IPS DF 6.9 (cell line): ENCODE measurements around the gene DHX9.
"Not testable (repeated sequence)": the region's sequence is repeated elsewhere in the genome, so short reads cannot be mapped to it uniquely, and the experiment has no call there.

ENCODE experiments used
- DNase-seq: peaks from one replicate; pipeline ENCODE4 v3.0.0-alpha.2; 2013; ENCODE audit warnings: low read depth, low spot score
- H3K27ac ChIP-seq: one replicate; pipeline ENCODE4 v1.5.1; 2013; ENCODE audit warnings: low read length, control low read depth
- H3K27me3 ChIP-seq: 2 replicates; pipeline ENCODE4 v1.6.1; 2013; ENCODE audit warnings: mild to moderate bottlenecking, low read length; ENCODE audit not compliant: control insufficient read depth, insufficient read depth
- H3K36me3 ChIP-seq: 2 replicates; pipeline ENCODE4 v1.6.1; 2013; ENCODE audit warnings: low read length; ENCODE audit not compliant: control insufficient read depth, insufficient read depth
- H3K4me1 ChIP-seq: 2 replicates; pipeline ENCODE4 v1.6.1; 2013; ENCODE audit warnings: low read length; ENCODE audit not compliant: control insufficient read depth, insufficient read depth
- H3K4me3 ChIP-seq: 2 replicates; pipeline ENCODE4 v1.5.1; 2013; ENCODE audit warnings: mild to moderate bottlenecking, low read length
- H3K9me3 ChIP-seq: 2 replicates; pipeline ENCODE4 v1.6.1; 2013; ENCODE audit warnings: low read length, inconsistent platforms; ENCODE audit not compliant: control insufficient read depth, insufficient read depth
- WGBS: extraction: QIAGEN DNeasy Blood & Tissue Kit; methylation state at CpG from one replicate; pipeline ENCODE4 v1.1.7; 2013; ENCODE audit warnings: mixed read lengths, missing lambda C conversion rate; ENCODE audit not compliant: insufficient read length, insufficient coverage; 5-methylcytosine and 5-hydroxymethylcytosine counted together

The DHX9 gene

GRCh38 chr1:182886985-182887384 is 47.8 kb downstream of the DHX9 start:
- no peaks in the 10 kb centered on the region for H3K27me3 ChIP-seq
- H3K4me3 ChIP-seq = no peak overlapping the region
- peaks cover 31% of the 10 kb centered on the region for H3K36me3 ChIP-seq
- H3K9me3 ChIP-seq = no peaks in the 10 kb centered on the region
- no CpG with 5 or more reads among the region's 11 CpGs for WGBS
- DNase-seq = no peak
- H3K4me1 ChIP-seq = no peaks in the 10 kb centered on the region
- no peak overlapping the region for H3K27ac ChIP-seq

GRCh38 chr1:182888736-182889531 is 49.8 kb downstream of the DHX9 start:
- H3K27me3 ChIP-seq = no peaks in the 10 kb centered on the region
- no peak for DNase-seq
- no peaks in the 10 kb centered on the region for H3K4me1 ChIP-seq
- H3K27ac ChIP-seq = no peak overlapping the region
- WGBS = no CpG with 5 or more reads among the region's 7 CpGs
- H3K9me3 ChIP-seq = no peaks in the 10 kb centered on the region
- H3K4me3 ChIP-seq = no peak overlapping the region
- peaks cover 18% of the 10 kb centered on the region for H3K36me3 ChIP-seq

- no peak overlapping the region for H3K27ac ChIP-seq
- no peaks in the 10 kb centered on the region for H3K9me3 ChIP-seq
- no peak for DNase-seq
- H3K4me3 ChIP-seq = no peak overlapping the region
- H3K36me3 ChIP-seq = peaks cover 12% of the 10 kb centered on the region
- H3K27me3 ChIP-seq = no peaks in the 10 kb centered on the region
- no peaks in the 10 kb centered on the region for H3K4me1 ChIP-seq
- WGBS = no CpG with 5 or more reads among the region's 6 CpGs
Observed at GRCh38 chr1:182889997-182890396, 50.9 kb downstream of the DHX9 start.

- Histone ChIP-seq H3K4me3 (no peak overlapping the region), H3K27ac (no peak overlapping the region), H3K4me1 (no peaks in the 10 kb centered on the region), H3K36me3 (peaks cover 8% of the 10 kb centered on the region), H3K27me3 (no peaks in the 10 kb centered on the region), H3K9me3 (no peaks in the 10 kb centered on the region)
- no peak for DNase-seq
- WGBS = no CpG with 5 or more reads among the region's 9 CpGs
Observed at GRCh38 chr1:182890927-182891610, 51.9 kb downstream of the DHX9 start.

- H3K4me1 ChIP-seq = no peaks in the 10 kb centered on the region
- no peak overlapping the region for H3K27ac ChIP-seq
- no CpG with 5 or more reads among the region's 2 CpGs for WGBS
- H3K9me3 ChIP-seq = no peaks in the 10 kb centered on the region
- DNase-seq = no peak
- H3K27me3 ChIP-seq = no peaks in the 10 kb centered on the region
- H3K36me3 ChIP-seq = no peaks in the 10 kb centered on the region
- no peak overlapping the region for H3K4me3 ChIP-seq
Observed at GRCh38 chr1:182897696-182898095, 58.5 kb downstream of the DHX9 start.

GRCh38 chr1:182901946-182902345 is 62.8 kb downstream of the DHX9 start:
- not testable (repeated sequence) for H3K9me3 ChIP-seq, H3K36me3 ChIP-seq, H3K27me3 ChIP-seq, H3K27ac ChIP-seq, H3K4me3 ChIP-seq, H3K4me1 ChIP-seq, DNase-seq
- WGBS = no CpG with 5 or more reads among the region's 5 CpGs

- no peak overlapping the region for H3K4me3 ChIP-seq
- H3K27ac ChIP-seq = no peak overlapping the region
- no peaks in the 10 kb centered on the region for H3K9me3 ChIP-seq
- WGBS = no CpG with 5 or more reads among the region's 2 CpGs
- no peaks in the 10 kb centered on the region for H3K36me3 ChIP-seq
- no peaks in the 10 kb centered on the region for H3K4me1 ChIP-seq
- H3K27me3 ChIP-seq = no peaks in the 10 kb centered on the region
- no peak for DNase-seq
Observed at GRCh38 chr1:182905321-182905720, 66.2 kb downstream of the DHX9 start.

- H3K27me3 ChIP-seq = no peaks in the 10 kb centered on the region
- DNase-seq = no peak
- H3K27ac ChIP-seq = no peak overlapping the region
- H3K9me3 ChIP-seq = no peaks in the 10 kb centered on the region
- no CpG with 5 or more reads among the region's 4 CpGs for WGBS
- no peak overlapping the region for H3K4me3 ChIP-seq
- no peaks in the 10 kb centered on the region for H3K4me1 ChIP-seq
- no peaks in the 10 kb centered on the region for H3K36me3 ChIP-seq
Observed at GRCh38 chr1:182909578-182909977, 70.4 kb downstream of the DHX9 start.

- WGBS = no CpG with 5 or more reads among the region's 1 CpG
- H3K27ac ChIP-seq = no peak overlapping the region
Observed at GRCh38 chr1:182910143-182910542, 71.0 kb downstream of the DHX9 start.

GRCh38 chr1:182913401-182913800 is 74.3 kb downstream of the DHX9 start:
- DNase-seq = no peak
- no peak overlapping the region for H3K27ac ChIP-seq
- no peaks in the 10 kb centered on the region for H3K4me1 ChIP-seq
- no peaks in the 10 kb centered on the region for H3K27me3 ChIP-seq
- no peaks in the 10 kb centered on the region for H3K9me3 ChIP-seq
- no peaks in the 10 kb centered on the region for H3K36me3 ChIP-seq
- no CpG with 5 or more reads among the region's 3 CpGs for WGBS
- H3K4me3 ChIP-seq = no peak overlapping the region

More at GRCh38 chr1:182910143-182910542, 71.0 kb downstream of the DHX9 start:
- DNase-seq = no peak
- Histone ChIP-seq H3K36me3 (no peaks in the 10 kb centered on the region), H3K4me3 (no peak overlapping the region), H3K9me3 (no peaks in the 10 kb centered on the region), H3K4me1 (no peaks in the 10 kb centered on the region), H3K27me3 (no peaks in the 10 kb centered on the region)
